ENCODE results near the gene HEATR5A.
"Not testable (repeated sequence)": the region's sequence is repeated elsewhere in the genome, so short reads cannot be mapped to it uniquely, and the experiment has no call there.

Gene HEATR5A

GRCh38 chr14:31320216-31320615 lies 100.1 kb downstream of the HEATR5A start:
- no peak for TF ChIP-seq CTCF (IDR thresholded peaks at IDR 0.05; ENCODE audit: low read depth, low read length, missing control alignments)
- DNase-seq (ENCODE audit: low read depth): no peak
- in situ Hi-C loops (cut with HindIII; ENCODE audit: low sequenced_read_pairs): no loop called here
- no peak overlapping the region for H3K4me3 ChIP-seq (ENCODE audit: low read depth, low read length)

- in situ Hi-C loops (cut with HindIII; ENCODE audit: low sequenced_read_pairs): no loop called here
- H3K4me3 ChIP-seq (ENCODE audit: low read depth, low read length): no peak overlapping the region
- no peak for DNase-seq (ENCODE audit: low read depth)
- no peak for TF ChIP-seq CTCF (IDR thresholded peaks at IDR 0.05; ENCODE audit: low read depth, low read length, missing control alignments)
These were observed 100.6 kb downstream of the HEATR5A start for GRCh38 chr14:31319701-31320100.

GRCh38 chr14:31312934-31313333 lies 107.4 kb downstream of the HEATR5A start:
- in situ Hi-C loops (cut with HindIII; ENCODE audit: low sequenced_read_pairs): no loop called here
- no peak overlapping the region for H3K4me3 ChIP-seq (ENCODE audit: low read depth, low read length)
- DNase-seq (ENCODE audit: low read depth): no peak
- TF ChIP-seq CTCF (IDR thresholded peaks at IDR 0.05; ENCODE audit: low read depth, low read length, missing control alignments): no peak

GRCh38 chr14:31312370-31312769 lies 108.0 kb downstream of the HEATR5A start:
- H3K4me3 ChIP-seq (ENCODE audit: low read depth, low read length); DNase-seq (ENCODE audit: low read depth); in situ Hi-C loops (cut with HindIII; ENCODE audit: low sequenced_read_pairs): not testable (repeated sequence)

- TF ChIP-seq CTCF (IDR thresholded peaks at IDR 0.05; ENCODE audit: low read depth, low read length, missing control alignments): no peak
- H3K4me3 ChIP-seq (ENCODE audit: low read depth, low read length): no peak overlapping the region
- in situ Hi-C loops (cut with HindIII; ENCODE audit: low sequenced_read_pairs): no loop called here
- DNase-seq (ENCODE audit: low read depth): no peak
These were observed 112.7 kb downstream of the HEATR5A start for GRCh38 chr14:31307618-31308017.

GRCh38 chr14:31307198-31307597 lies 113.2 kb downstream of the HEATR5A start:
- in situ Hi-C loops (cut with HindIII; ENCODE audit: low sequenced_read_pairs): no loop called here
- TF ChIP-seq CTCF (IDR thresholded peaks at IDR 0.05; ENCODE audit: low read depth, low read length, missing control alignments): no peak
- no peak for DNase-seq (ENCODE audit: low read depth)
- H3K4me3 ChIP-seq (ENCODE audit: low read depth, low read length): no peak overlapping the region

- TF ChIP-seq CTCF (IDR thresholded peaks at IDR 0.05; ENCODE audit: low read depth, low read length, missing control alignments): no peak
- DNase-seq (ENCODE audit: low read depth): no peak
- no peak overlapping the region for H3K4me3 ChIP-seq (ENCODE audit: low read depth, low read length)
- in situ Hi-C loops (cut with HindIII; ENCODE audit: low sequenced_read_pairs): no loop called here
These were observed 116.7 kb downstream of the HEATR5A start for GRCh38 chr14:31303654-31304053.

All from astrocyte of the cerebellum (primary cell).